Panc1 (cell line): ENCODE results near the gene EMX2. TPM values are rescaled to one million over a fixed set of nuclear protein-coding genes. Genes with fewer than 3 reads are reported as not detected.

Experiments
- ATAC-seq: fragments of 200-7000 bp; cut with Tn5 transposase; 2 replicates; pipeline ENCODE4 v1.9.1; 2020; ENCODE audit warnings: mild to moderate bottlenecking, moderate library complexity
- BruUV-seq: library from RNA; stranded (reverse); fragments of 400-500 nt; replicated peaks from 2 replicates; lab custom pipeline; 2021; lab: Mats Ljungman, UMichigan
- CTCF ChIA-PET: fragments of 300-600 bp; sonication (Branson Sonifier 250); formaldehyde crosslinking; loops from one replicate; lab custom pipeline; 2022; ENCODE audit warnings: antibody characterized with exemption; lab: Charles Lee
- POLR2A ChIA-PET: fragments of 300-600 bp; sonication (Branson Sonifier 250); formaldehyde crosslinking; loops from one replicate; lab custom pipeline; 2022; ENCODE audit warnings: antibody characterized with exemption; lab: Charles Lee
- DNase-seq: peaks from one replicate; pipeline ENCODE4 v3.0.0-alpha.2; 2010; ENCODE audit warnings: low read depth, low spot score
- H3K27ac ChIP-seq: 2 replicates; pipeline ENCODE4 v1.5.1; 2011; ENCODE audit warnings: mild to moderate bottlenecking, low read length, inconsistent platforms
- H3K27me3 ChIP-seq: fragments of 200-500 bp; sonication (Bioruptor generic); 2 replicates; pipeline ENCODE4 v1.6.0; 2014; ENCODE audit warnings: low read length, inconsistent platforms; ENCODE audit not compliant: control insufficient read depth, insufficient read depth
- H3K36me3 ChIP-seq: fragments of 200-500 bp; sonication (Bioruptor generic); 2 replicates; pipeline ENCODE4 v1.5.1; 2014; ENCODE audit warnings: inconsistent platforms, mild to moderate bottlenecking, low read length, moderate library complexity; ENCODE audit not compliant: control insufficient read depth, insufficient read depth
- H3K4me1 ChIP-seq: 2 replicates; pipeline ENCODE4 v1.5.1; 2011; ENCODE audit warnings: inconsistent platforms, mild to moderate bottlenecking, low read length, moderate library complexity; ENCODE audit not compliant: control insufficient read depth, insufficient read depth
- H3K4me3 ChIP-seq, 2 experiments: 2 replicates each; pipeline ENCODE4 v1.5.1; 2011 to 2012; ENCODE audit warnings: low read depth in 2 of 2, low read length in 2 of 2, mild to moderate bottlenecking in 2 of 2, inconsistent platforms in 1 of 2, moderate library complexity in 1 of 2
- H3K9me3 ChIP-seq: fragments of 200-500 bp; sonication (Bioruptor generic); 2 replicates; pipeline ENCODE4 v1.5.1; 2014; ENCODE audit warnings: low read depth, mild to moderate bottlenecking, inconsistent platforms, low read length, moderate library complexity; ENCODE audit not compliant: control insufficient read depth, insufficient read depth
- POLR2AphosphoS5 ChIP-seq: IDR thresholded peaks from 2 replicates; pipeline ENCODE4 v1.6.1; 2012; ENCODE audit warnings: mild to moderate bottlenecking, low read depth, low read length, moderate library complexity
- SIN3A ChIP-seq: IDR thresholded peaks from 2 replicates; pipeline ENCODE4 v1.6.1; 2012; ENCODE audit warnings: low read depth, mild to moderate bottlenecking, low read length, moderate library complexity, borderline replicate concordance; ENCODE audit not compliant: insufficient read depth
- TCF7L2 ChIP-seq: IDR thresholded peaks from 2 replicates; pipeline ENCODE4 v1.6.1; 2011; ENCODE audit warnings: mild to moderate bottlenecking, low read depth, low read length, inconsistent platforms
- in situ Hi-C: cut with HindIII; loops from 2 replicates; pipeline ENCODE4 v1.10.0; 2016; ENCODE audit warnings: low sequenced_read_pairs, low pct_unique_long_range_greater_than_20kb
- intact Hi-C: fragments of 100-400 bp; cut with micrococcal nuclease; formaldehyde crosslinking; loops from one replicate; pipeline ENCODE4 v1.10.0; 2022; ENCODE audit not compliant: unreplicated experiment
- total RNA-seq: library from RNA; stranded (reverse); gene quantifications from one replicate; pipeline ENCODE4 v1.2.1, GENCODE V29; 2021; ENCODE audit not compliant: unreplicated experiment
- TF ChIP-seq, protein P1 (sequence below): fragments of 450-650 bp; IDR thresholded peaks from 2 replicates; pipeline ENCODE4 v1.5.1; 2017; ENCODE audit warnings: mild to moderate bottlenecking
- TF ChIP-seq, protein P2 (sequence below), 2 experiments: IDR thresholded peaks; 2 replicates each; pipeline ENCODE4 v1.6.1; 2011 to 2012; ENCODE audit warnings: low read depth in 2 of 2, control low read depth in 1 of 2, low read length in 1 of 2, mild to moderate bottlenecking in 1 of 2, moderate library complexity in 1 of 2; ENCODE audit not compliant: insufficient read depth in 1 of 2

EMX2 gene
- total RNA-seq, 1 experiment from 2014 or later: not detected

DNA sequence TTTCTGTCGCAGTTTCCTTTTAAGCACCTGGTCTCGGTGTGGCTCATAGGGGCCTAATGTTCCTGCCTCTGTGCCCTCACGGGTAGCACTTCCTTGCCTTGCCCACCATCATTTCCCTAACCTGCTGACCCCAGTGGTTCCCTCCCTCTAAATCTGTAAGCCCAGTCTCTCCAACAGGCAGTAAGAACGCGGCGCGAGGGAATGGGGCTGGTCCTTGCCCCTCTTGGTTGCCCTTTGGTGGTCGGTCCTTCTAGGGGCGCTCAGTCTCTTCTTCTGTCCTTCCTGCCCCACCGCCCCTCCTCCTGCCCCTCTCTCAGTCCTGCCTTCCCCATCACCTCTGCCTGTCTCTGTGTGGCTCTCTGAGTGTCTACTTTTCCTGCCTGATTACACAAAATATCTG lies 21.2 kb downstream of the EMX2 start:
- Histone ChIP-seq H3K9me3 (no peaks in the 10 kb centered on the region), H3K27ac (no peak overlapping the region), H3K27me3 (0 out of 2 replicates have a peak, but pooled peaks cover 2% of the 10 kb centered on the region), H3K4me3 (no peak overlapping the region), H3K36me3 (no peaks in the 10 kb centered on the region), H3K4me1 (no peaks in the 10 kb centered on the region)
- no peak for DNase-seq
- ChIA-PET CTCF (no interaction called here), POLR2A (no interaction called here)
- ATAC-seq: no peak
- in situ Hi-C loops (no loop called here), intact Hi-C loops (no loop called here)
- TF ChIP-seq TCF7L2: no peak
- TF ChIP-seq, protein P1, sequence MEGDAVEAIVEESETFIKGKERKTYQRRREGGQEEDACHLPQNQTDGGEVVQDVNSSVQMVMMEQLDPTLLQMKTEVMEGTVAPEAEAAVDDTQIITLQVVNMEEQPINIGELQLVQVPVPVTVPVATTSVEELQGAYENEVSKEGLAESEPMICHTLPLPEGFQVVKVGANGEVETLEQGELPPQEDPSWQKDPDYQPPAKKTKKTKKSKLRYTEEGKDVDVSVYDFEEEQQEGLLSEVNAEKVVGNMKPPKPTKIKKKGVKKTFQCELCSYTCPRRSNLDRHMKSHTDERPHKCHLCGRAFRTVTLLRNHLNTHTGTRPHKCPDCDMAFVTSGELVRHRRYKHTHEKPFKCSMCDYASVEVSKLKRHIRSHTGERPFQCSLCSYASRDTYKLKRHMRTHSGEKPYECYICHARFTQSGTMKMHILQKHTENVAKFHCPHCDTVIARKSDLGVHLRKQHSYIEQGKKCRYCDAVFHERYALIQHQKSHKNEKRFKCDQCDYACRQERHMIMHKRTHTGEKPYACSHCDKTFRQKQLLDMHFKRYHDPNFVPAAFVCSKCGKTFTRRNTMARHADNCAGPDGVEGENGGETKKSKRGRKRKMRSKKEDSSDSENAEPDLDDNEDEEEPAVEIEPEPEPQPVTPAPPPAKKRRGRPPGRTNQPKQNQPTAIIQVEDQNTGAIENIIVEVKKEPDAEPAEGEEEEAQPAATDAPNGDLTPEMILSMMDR: no peak
- TF ChIP-seq SIN3A: no peak
- no peak for TF ChIP-seq POLR2AphosphoS5
- TF ChIP-seq, protein P2, sequence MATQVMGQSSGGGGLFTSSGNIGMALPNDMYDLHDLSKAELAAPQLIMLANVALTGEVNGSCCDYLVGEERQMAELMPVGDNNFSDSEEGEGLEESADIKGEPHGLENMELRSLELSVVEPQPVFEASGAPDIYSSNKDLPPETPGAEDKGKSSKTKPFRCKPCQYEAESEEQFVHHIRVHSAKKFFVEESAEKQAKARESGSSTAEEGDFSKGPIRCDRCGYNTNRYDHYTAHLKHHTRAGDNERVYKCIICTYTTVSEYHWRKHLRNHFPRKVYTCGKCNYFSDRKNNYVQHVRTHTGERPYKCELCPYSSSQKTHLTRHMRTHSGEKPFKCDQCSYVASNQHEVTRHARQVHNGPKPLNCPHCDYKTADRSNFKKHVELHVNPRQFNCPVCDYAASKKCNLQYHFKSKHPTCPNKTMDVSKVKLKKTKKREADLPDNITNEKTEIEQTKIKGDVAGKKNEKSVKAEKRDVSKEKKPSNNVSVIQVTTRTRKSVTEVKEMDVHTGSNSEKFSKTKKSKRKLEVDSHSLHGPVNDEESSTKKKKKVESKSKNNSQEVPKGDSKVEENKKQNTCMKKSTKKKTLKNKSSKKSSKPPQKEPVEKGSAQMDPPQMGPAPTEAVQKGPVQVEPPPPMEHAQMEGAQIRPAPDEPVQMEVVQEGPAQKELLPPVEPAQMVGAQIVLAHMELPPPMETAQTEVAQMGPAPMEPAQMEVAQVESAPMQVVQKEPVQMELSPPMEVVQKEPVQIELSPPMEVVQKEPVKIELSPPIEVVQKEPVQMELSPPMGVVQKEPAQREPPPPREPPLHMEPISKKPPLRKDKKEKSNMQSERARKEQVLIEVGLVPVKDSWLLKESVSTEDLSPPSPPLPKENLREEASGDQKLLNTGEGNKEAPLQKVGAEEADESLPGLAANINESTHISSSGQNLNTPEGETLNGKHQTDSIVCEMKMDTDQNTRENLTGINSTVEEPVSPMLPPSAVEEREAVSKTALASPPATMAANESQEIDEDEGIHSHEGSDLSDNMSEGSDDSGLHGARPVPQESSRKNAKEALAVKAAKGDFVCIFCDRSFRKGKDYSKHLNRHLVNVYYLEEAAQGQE (IDR thresholded peaks at IDR 0.05; ENCODE audit: insufficient read depth in 1 of 2, low read depth in 2 of 2, low read length in 1 of 2): no peak
- no TSS peak for BruUV-seq

DNA sequence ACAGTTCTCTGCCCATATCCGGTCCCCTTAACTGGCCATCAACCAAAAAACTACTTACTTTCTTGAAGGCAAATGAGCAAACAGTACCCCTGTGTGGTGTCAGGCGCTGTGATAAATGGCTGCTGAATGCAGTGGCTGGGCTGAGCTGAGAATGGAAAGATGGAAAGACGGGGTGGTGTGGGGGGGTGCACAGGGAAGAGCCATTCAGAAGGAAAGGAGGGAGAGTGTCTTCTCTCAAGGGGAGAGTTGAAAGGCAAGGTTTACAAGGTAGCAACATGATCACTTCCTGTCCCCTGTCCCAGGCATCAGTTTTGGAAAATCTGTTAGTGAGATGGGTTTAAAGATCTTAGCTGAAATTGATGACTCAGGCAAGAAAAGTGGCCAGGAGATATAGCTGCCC lies 22.5 kb downstream of the EMX2 start:
- CTCF ChIA-PET: no interaction called here
- no peak overlapping the region for H3K4me3 ChIP-seq
- H3K4me1 ChIP-seq: no peaks in the 10 kb centered on the region
- in situ Hi-C loops (no loop called here), intact Hi-C loops (no loop called here)
- TF ChIP-seq, protein P2 (IDR thresholded peaks at IDR 0.05; ENCODE audit: insufficient read depth in 1 of 2, low read depth in 2 of 2, low read length in 1 of 2): no peak
- POLR2A ChIA-PET: no interaction called here
- H3K27me3 ChIP-seq: peaks cover 5% of the 10 kb centered on the region; the same call in 1 of the 2 replicates
- no TSS peak for BruUV-seq
- H3K9me3 ChIP-seq: no peaks in the 10 kb centered on the region
- DNase-seq (no peak), ATAC-seq (no peak)
- H3K27ac ChIP-seq: no peak overlapping the region
- no peaks in the 10 kb centered on the region for H3K36me3 ChIP-seq
